ENCODE data around the gene ESF1.
A peak's percentile ranks its signal among the peaks of the same experiment; 100 is the strongest.

Gene ESF1

GRCh38 chr20:13809373-13809772 lies 24.7 kb upstream of the ESF1 start:
- TF ChIP-seq GATA2 (IDR thresholded peaks at IDR 0.05; ENCODE audit: low read depth, low read length) (no peak), GATA3 (IDR thresholded peaks at IDR 0.05; ENCODE audit: low read depth, low read length) (no peak)

GRCh38 chr20:13800728-13801134 lies 16.0 kb upstream of the ESF1 start:
- TF ChIP-seq GATA3 (IDR thresholded peaks at IDR 0.05; ENCODE audit: low read depth, low read length) (no peak), GATA2 (IDR thresholded peaks at IDR 0.05; ENCODE audit: low read depth, low read length) (peak; percentile 78)

GRCh38 chr20:13799974-13800373 lies 15.3 kb upstream of the ESF1 start:
- no peak for TF ChIP-seq GATA3 (IDR thresholded peaks at IDR 0.05; ENCODE audit: low read depth, low read length)
- TF ChIP-seq GATA2 (IDR thresholded peaks at IDR 0.05; ENCODE audit: low read depth, low read length): no peak

GRCh38 chr20:13799040-13799439 lies 14.3 kb upstream of the ESF1 start:
- TF ChIP-seq GATA2 (IDR thresholded peaks at IDR 0.05; ENCODE audit: low read depth, low read length) (no peak), GATA3 (IDR thresholded peaks at IDR 0.05; ENCODE audit: low read depth, low read length) (no peak)

GRCh38 chr20:13794667-13795066 lies 9.9 kb upstream of the ESF1 start:
- TF ChIP-seq GATA2 (IDR thresholded peaks at IDR 0.05; ENCODE audit: low read depth, low read length): no peak
- TF ChIP-seq GATA3 (IDR thresholded peaks at IDR 0.05; ENCODE audit: low read depth, low read length): no peak

GRCh38 chr20:13793001-13793400 lies 8.3 kb upstream of the ESF1 start:
- TF ChIP-seq GATA2 (IDR thresholded peaks at IDR 0.05; ENCODE audit: low read depth, low read length) (no peak), GATA3 (IDR thresholded peaks at IDR 0.05; ENCODE audit: low read depth, low read length) (no peak)

GRCh38 chr20:13791540-13792459 lies 7.1 kb upstream of the ESF1 start:
- TF ChIP-seq GATA3 (IDR thresholded peaks at IDR 0.05; ENCODE audit: low read depth, low read length) (no peak), GATA2 (IDR thresholded peaks at IDR 0.05; ENCODE audit: low read depth, low read length) (no peak)

GRCh38 chr20:13790708-13791107 lies 6.0 kb upstream of the ESF1 start:
- TF ChIP-seq GATA3 (IDR thresholded peaks at IDR 0.05; ENCODE audit: low read depth, low read length): no peak

- TF ChIP-seq GATA2 (IDR thresholded peaks at IDR 0.05; ENCODE audit: low read depth, low read length): no peak
- TF ChIP-seq GATA3 (IDR thresholded peaks at IDR 0.05; ENCODE audit: low read depth, low read length): no peak
These were observed 3.6 kb upstream of the ESF1 start for GRCh38 chr20:13788167-13788834.

- TF ChIP-seq GATA3 (IDR thresholded peaks at IDR 0.05; ENCODE audit: low read depth, low read length): no peak
- TF ChIP-seq GATA2 (IDR thresholded peaks at IDR 0.05; ENCODE audit: low read depth, low read length): no peak
These were observed 1.6 kb upstream of the ESF1 start for GRCh38 chr20:13786143-13786828.

GRCh38 chr20:13784271-13784892 lies 337 bp downstream of the ESF1 start:
- TF ChIP-seq GATA2 (IDR thresholded peaks at IDR 0.05; ENCODE audit: low read depth, low read length) (no peak), GATA3 (IDR thresholded peaks at IDR 0.05; ENCODE audit: low read depth, low read length) (no peak)

GRCh38 chr20:13783528-13783927 lies 1.2 kb downstream of the ESF1 start:
- TF ChIP-seq GATA3 (IDR thresholded peaks at IDR 0.05; ENCODE audit: low read depth, low read length) (no peak), GATA2 (IDR thresholded peaks at IDR 0.05; ENCODE audit: low read depth, low read length) (no peak)

GRCh38 chr20:13778827-13779226 lies 5.9 kb downstream of the ESF1 start:
- no peak for TF ChIP-seq GATA3 (IDR thresholded peaks at IDR 0.05; ENCODE audit: low read depth, low read length)
- no peak for TF ChIP-seq GATA2 (IDR thresholded peaks at IDR 0.05; ENCODE audit: low read depth, low read length)

GRCh38 chr20:13777171-13777601 lies 7.5 kb downstream of the ESF1 start:
- TF ChIP-seq GATA3 (IDR thresholded peaks at IDR 0.05; ENCODE audit: low read depth, low read length) (no peak), GATA2 (IDR thresholded peaks at IDR 0.05; ENCODE audit: low read depth, low read length) (no peak)
